ENCODE data around the gene MARCO.

DNA sequence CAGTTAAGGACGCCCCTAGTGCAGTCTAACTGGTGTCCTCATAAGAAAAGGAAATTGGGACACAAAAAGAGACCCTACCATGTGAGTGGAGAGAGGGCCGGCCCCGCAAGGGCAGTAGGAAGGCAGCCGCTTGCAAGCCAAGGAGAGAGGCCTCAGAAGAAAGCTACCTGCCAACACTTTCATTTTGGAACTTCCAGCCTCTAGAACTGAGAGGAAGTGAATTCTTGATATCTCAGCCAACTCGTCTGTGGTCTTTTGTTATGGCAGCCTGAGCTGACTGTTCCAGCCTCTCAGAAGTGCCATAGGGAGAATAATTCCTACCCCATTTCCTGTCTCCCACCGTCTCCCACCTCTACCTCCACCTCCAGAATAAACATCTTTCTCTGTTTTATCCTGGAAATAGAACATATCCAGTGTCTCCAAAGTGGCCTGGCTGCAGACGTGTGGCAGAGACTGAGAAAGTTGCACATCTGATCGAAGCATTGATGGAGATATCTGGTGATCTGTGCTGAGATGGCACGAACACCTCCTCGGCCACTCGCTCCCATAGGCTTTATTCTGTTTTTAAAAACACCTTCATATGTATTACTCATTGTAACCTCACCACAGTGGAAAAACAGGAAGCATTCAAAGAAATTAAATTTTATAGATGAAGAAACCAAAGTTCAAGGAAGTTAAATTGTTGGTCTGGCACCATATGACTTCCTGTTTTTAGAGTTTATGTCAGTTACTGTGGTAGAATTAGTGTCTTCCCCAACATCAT, 39.5 kb upstream of the MARCO start:
- no peak for TF ChIP-seq EZH2 (IDR thresholded peaks at IDR 0.05; ENCODE audit: borderline replicate concordance, low read depth, low read length, severe bottlenecking)
- TF ChIP-seq, protein P1, sequence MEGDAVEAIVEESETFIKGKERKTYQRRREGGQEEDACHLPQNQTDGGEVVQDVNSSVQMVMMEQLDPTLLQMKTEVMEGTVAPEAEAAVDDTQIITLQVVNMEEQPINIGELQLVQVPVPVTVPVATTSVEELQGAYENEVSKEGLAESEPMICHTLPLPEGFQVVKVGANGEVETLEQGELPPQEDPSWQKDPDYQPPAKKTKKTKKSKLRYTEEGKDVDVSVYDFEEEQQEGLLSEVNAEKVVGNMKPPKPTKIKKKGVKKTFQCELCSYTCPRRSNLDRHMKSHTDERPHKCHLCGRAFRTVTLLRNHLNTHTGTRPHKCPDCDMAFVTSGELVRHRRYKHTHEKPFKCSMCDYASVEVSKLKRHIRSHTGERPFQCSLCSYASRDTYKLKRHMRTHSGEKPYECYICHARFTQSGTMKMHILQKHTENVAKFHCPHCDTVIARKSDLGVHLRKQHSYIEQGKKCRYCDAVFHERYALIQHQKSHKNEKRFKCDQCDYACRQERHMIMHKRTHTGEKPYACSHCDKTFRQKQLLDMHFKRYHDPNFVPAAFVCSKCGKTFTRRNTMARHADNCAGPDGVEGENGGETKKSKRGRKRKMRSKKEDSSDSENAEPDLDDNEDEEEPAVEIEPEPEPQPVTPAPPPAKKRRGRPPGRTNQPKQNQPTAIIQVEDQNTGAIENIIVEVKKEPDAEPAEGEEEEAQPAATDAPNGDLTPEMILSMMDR (IDR thresholded peaks at IDR 0.05; ENCODE audit: borderline replicate concordance, extremely low read depth, low read length, poor library complexity, severe bottlenecking): no peak
